ENCODE results near the gene MORN5.

MORN5 gene

DNA sequence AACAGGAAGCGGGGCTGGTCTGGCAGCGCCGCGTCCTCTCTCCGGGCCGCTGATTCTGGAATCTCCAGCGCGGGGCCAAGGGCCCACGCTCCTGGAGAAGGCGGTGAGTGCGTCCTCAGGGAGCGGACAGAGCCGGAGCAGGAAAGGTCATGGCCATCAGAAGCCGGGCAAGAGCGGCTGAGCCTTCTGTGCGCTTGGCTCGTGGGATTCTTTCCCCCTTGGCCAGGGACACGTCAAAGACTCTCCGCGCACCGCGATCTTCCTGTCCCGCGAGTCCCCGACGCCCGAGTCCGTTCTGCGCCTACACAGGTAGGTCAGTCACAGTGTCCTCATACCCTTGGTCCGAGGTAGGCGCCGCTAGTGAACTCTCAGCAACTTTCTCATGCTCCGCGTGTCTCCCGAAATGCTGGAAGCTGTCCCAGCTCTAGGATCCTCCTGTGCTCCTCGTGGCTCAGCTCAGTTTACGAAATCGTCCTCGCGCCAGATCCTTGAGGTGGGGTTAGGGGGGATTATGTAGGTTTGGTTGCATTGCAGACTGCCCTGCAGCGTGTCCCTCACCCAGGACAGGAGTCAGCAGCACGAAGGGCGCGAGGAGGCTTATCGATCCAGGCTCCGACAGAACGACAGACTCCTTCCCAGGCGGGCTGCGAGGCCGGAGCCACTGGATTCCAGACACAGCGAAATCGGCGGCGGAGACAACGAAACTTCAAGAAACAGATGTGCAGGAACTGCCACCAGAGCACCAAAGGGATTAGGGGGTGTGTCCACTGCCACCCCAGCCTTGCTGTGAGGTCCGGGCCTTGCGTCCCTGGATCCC, 60.4 kb downstream of the MORN5 start:
- Histone ChIP-seq H3K4me3 (ENCODE audit: low read depth in 1 of 2, low read length in 2 of 2) (peak overlapping the region in 1 of 2 donors; percentile 33), H3K27ac (ENCODE audit: low read depth, low read length) (no peak overlapping the region), H3K36me3 (ENCODE audit: insufficient read depth, low read length) (no peaks in the 10 kb centered on the region), H3K4me1 (ENCODE audit: insufficient read depth, low read length) (peaks cover 17% of the 10 kb centered on the region), H3K9me3 (ENCODE audit: low read length) (no peaks in the 10 kb centered on the region), H3K27me3 (ENCODE audit: control insufficient read depth in 1 of 2, insufficient read depth in 2 of 2, low read length in 2 of 2) (peaks cover 67 to 95% of the 10 kb centered on the region in 2 donors), H3K9ac (ENCODE audit: low read length) (no peak overlapping the region)

DNA sequence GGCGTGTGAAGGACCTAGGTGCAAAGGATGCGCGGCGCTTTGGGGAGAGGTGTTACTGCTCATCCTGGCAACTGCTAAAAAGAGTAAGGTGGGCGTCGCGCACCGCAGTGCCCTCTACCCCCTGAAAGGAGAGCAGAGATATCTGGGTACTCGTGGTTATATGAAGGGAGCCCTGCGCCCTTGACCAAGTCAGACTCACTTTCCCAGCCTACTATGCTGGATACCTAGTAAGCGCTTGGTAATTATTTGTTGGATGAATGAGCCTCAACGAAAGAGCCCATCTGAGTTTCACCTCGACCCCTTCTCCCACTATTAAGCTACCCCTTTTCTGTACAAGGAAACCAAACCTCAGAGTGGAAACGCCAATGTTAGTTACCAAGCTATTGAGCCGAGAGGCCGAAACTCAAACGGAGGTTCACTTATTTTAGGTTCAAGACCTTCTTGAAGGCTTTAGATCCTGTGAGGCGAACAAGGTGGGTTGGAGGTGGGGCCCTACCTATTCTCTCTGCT, 61.0 kb downstream of the MORN5 start:
- Histone ChIP-seq H3K27me3 (ENCODE audit: control insufficient read depth in 1 of 2, insufficient read depth in 2 of 2, low read length in 2 of 2) (peaks cover 66 to 95% of the 10 kb centered on the region in 2 donors), H3K4me3 (ENCODE audit: low read depth in 1 of 2, low read length in 2 of 2) (no peak overlapping the region), H3K9me3 (ENCODE audit: low read length) (no peaks in the 10 kb centered on the region), H3K27ac (ENCODE audit: low read depth, low read length) (no peak overlapping the region), H3K4me1 (ENCODE audit: insufficient read depth, low read length) (peaks cover 20% of the 10 kb centered on the region), H3K9ac (ENCODE audit: low read length) (no peak overlapping the region), H3K36me3 (ENCODE audit: insufficient read depth, low read length) (no peaks in the 10 kb centered on the region)

DNA sequence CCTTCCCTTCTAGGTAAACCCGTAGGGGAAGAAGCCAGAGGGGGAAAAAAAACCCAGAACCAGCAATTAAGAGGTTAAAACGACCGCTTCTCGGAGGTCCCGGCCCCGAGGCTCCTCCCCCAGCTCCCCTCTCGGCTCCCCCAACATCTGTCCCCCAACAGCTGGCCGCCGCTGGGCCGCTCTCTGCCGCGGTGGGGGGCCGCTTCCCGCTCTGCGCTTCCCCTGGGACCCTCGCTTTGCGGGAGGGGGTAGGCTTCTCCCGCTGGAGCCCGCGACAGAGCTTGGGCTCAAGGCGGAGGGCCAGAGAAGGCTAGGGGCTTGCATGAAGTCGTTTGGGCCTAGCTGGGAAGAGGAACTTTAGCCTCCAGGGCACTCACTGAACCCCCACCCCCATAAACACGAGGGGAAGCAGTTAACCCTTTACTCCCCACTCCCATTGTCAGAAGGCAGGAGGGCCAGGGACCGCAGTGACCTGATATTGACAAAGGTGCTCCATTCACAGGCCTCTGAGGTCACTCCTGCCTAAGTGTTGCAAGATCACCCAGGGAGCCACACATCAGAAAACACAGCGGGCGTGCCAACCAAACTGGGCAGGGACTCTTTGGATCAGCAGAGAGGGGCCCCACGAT, 61.6 kb downstream of the MORN5 start:
- Histone ChIP-seq H3K4me1 (ENCODE audit: insufficient read depth, low read length) (peaks cover 25% of the 10 kb centered on the region), H3K27ac (ENCODE audit: low read depth, low read length) (no peak overlapping the region), H3K9me3 (ENCODE audit: low read length) (no peaks in the 10 kb centered on the region), H3K4me3 (ENCODE audit: low read depth in 1 of 2, low read length in 2 of 2) (no peak overlapping the region), H3K9ac (ENCODE audit: low read length) (no peak overlapping the region), H3K27me3 (ENCODE audit: control insufficient read depth in 1 of 2, insufficient read depth in 2 of 2, low read length in 2 of 2) (peaks cover 66 to 95% of the 10 kb centered on the region in 2 donors), H3K36me3 (ENCODE audit: insufficient read depth, low read length) (no peaks in the 10 kb centered on the region)

DNA sequence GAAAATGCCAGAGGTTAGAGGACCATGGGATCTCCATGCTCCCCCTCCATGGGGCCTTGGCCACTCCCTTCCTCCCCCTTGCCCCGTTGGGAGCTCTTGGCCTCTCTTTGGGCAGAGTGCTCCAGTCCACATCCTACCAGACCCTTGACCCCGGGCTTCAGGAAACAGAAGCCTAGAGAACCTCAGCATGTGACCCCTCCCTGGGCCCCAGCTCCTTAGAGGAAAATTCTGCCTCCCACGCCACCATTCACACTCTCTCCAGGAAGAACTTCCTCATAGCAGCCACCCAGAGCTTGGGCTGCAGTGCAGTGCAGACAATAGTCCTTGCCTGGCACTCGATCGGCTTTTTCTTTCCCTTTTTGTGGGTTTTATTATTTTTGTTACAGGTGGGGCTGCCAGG, 63.1 kb downstream of the MORN5 start:
- no peaks in the 10 kb centered on the region for H3K9me3 ChIP-seq (ENCODE audit: low read length)
- H3K4me3 ChIP-seq (ENCODE audit: low read depth in 1 of 2, low read length in 2 of 2), result no peak overlapping the region
- peaks cover 78 to 95% of the 10 kb centered on the region in 2 donors for H3K27me3 ChIP-seq (ENCODE audit: control insufficient read depth in 1 of 2, insufficient read depth in 2 of 2, low read length in 2 of 2)
- H3K36me3 ChIP-seq (ENCODE audit: insufficient read depth, low read length), result no peaks in the 10 kb centered on the region
- peaks cover 25% of the 10 kb centered on the region for H3K4me1 ChIP-seq (ENCODE audit: insufficient read depth, low read length)
- no peak overlapping the region for H3K27ac ChIP-seq (ENCODE audit: low read depth, low read length)
- no peak overlapping the region for H3K9ac ChIP-seq (ENCODE audit: low read length)

DNA sequence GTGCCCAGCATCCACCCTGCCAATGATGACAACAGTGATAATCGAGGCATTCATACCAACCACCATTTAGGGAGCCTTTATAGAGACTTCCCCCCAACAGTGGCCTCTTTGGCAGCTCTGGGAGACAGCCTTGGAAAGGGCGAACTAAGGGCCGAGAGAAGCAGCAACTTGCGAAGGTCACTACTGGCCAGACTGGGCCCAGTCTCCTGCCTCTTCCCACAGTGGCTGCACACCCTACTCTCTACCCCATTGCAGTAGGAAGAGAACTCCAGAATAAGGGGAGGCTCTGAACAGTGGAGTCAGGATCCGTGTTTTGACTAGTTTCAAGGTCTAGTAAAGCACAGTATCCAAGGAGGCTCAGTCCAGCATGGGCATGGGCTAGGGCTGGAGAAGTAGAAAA, 63.7 kb downstream of the MORN5 start:
- H3K27me3 ChIP-seq (ENCODE audit: control insufficient read depth in 1 of 2, insufficient read depth in 2 of 2, low read length in 2 of 2), result peaks cover 74 to 94% of the 10 kb centered on the region in 2 donors

DNA sequence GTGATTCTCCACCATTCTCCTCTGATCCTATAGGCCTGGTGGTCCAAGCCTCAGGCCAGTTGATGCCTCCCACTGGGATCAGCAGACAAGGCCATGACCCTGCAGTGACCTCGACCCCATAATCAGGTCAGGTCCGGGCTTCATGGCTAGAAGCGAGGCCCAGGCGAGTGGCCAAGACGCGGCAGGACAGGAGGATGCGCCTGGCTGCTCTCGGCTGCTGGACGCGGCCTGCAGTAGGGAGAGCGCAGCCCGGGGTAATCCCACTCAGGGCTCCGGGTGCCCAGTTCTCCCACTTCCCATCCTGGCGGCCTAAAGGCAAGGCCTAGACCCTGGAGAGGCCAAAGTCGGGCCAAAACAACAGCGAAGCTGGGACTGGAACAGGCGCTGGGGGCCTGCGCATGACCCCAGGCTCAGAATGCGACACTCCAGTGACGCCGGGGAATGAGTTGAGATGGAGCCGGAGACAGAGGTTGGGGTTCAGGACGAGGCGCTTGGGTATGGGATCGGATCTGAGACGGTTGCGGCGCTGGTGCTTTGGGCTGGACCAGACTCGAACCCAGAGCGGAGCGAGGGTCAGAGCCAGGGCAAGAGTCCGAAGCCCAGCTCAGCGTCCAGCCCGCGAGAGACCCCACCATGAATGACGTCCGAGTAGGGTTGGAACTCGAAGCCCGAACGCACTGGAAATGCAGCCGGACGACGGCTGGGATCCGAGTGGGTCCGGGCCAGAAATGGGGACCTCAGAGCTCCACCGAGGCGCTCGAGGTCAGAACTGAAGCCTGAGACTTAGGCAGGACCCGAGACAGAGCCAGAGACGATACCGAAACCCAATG, 65.8 kb downstream of the MORN5 start:
- H3K4me3 ChIP-seq (ENCODE audit: low read depth in 1 of 2, low read length in 2 of 2), result peak overlapping the region; percentile 5 to 41
- no peaks in the 10 kb centered on the region for H3K36me3 ChIP-seq (ENCODE audit: insufficient read depth, low read length)
- H3K27ac ChIP-seq (ENCODE audit: low read depth, low read length), result no peak overlapping the region
- H3K4me1 ChIP-seq (ENCODE audit: insufficient read depth, low read length), result peaks cover 8% of the 10 kb centered on the region
- H3K9me3 ChIP-seq (ENCODE audit: low read length), result no peaks in the 10 kb centered on the region
- no peak overlapping the region for H3K9ac ChIP-seq (ENCODE audit: low read length)
- H3K27me3 ChIP-seq (ENCODE audit: control insufficient read depth in 1 of 2, insufficient read depth in 2 of 2, low read length in 2 of 2), result peaks cover 69 to 92% of the 10 kb centered on the region in 2 donors

More for the DNA sequence above, 63.7 kb downstream of the MORN5 start:
- peaks cover 25% of the 10 kb centered on the region for H3K4me1 ChIP-seq (ENCODE audit: insufficient read depth, low read length)
- no peak overlapping the region for H3K9ac ChIP-seq (ENCODE audit: low read length)
- no peaks in the 10 kb centered on the region for H3K36me3 ChIP-seq (ENCODE audit: insufficient read depth, low read length)
- H3K27ac ChIP-seq (ENCODE audit: low read depth, low read length), result no peak overlapping the region
- no peak overlapping the region for H3K4me3 ChIP-seq (ENCODE audit: low read depth in 1 of 2, low read length in 2 of 2)
- H3K9me3 ChIP-seq (ENCODE audit: low read length), result no peaks in the 10 kb centered on the region

DNA sequence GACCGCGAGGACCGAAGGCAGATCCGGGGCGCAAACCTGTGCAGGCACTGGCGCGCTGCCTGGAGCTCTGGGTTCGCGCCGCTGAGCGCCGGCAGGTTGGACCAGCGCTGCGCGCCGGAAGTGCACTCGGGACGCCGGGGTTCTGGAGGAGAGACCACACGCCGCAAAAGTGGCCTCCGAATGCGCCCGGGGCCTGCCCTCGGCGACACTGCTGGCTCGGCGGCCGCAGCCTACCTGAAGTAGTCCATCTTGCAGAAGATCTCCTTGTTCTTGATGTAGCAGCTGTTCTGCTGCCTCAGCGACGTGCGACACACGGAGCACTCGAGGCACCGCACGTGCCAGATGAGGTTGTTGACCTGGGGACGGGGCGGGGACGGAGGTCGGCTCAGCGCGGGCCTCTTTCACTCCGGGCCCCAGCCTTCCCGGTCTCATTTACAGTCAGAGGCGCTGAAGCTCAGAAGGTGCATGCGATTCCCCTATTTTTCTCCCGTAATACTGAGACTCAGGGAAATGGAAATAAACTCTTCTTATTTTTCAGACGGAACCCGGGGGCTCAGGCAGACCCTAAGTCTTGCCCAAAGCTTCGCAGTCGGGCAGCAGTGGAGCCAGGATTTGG, 66.5 kb downstream of the MORN5 start:
- Histone ChIP-seq H3K4me1 (ENCODE audit: insufficient read depth, low read length) (peaks cover 8% of the 10 kb centered on the region), H3K27me3 (ENCODE audit: control insufficient read depth in 1 of 2, insufficient read depth in 2 of 2, low read length in 2 of 2) (peaks cover 62 to 84% of the 10 kb centered on the region in 2 donors), H3K27ac (ENCODE audit: low read depth, low read length) (no peak overlapping the region), H3K4me3 (ENCODE audit: low read depth in 1 of 2, low read length in 2 of 2) (peak overlapping the region; percentile 5 to 41), H3K9me3 (ENCODE audit: low read length) (no peaks in the 10 kb centered on the region), H3K9ac (ENCODE audit: low read length) (no peak overlapping the region), H3K36me3 (ENCODE audit: insufficient read depth, low read length) (no peaks in the 10 kb centered on the region)

DNA sequence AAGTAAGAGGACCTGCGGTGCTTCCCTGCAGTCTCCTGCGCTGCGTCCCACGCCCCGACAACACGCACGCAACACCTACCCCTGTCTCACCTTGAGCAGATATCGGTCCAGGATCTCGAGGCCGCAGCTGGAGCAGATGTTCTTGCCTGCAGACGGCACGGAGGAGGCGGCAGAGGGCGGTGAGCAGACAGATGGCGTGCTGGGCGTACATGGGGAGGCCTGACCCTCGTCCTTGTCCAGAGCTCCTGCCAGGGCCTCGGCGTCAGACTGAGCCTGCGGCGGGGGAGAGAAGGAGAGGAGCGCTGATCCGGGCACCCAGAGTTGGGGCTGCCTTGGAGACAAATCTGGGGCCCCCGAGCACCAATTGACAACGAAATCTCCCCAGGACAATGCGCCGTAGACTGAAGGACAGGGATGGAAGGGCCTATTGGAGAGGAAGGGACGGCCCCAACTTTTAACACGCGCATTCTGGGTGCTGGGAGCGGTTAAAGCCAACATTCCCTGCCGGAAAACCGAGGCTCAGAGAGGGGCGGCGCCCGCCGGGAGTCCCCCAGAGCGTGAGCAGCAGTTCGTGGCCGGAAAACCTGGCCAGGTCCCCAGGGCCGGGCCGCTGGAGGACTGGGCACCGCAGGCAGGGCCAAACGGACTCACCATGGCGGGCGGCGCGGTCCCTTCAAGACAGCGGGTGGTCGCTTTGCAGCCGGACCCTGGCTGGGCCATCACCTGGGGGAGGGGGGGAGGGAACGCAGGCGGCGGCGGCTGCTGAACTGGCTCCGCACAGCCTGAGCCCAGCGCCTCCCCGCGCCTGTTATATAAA, 67.3 kb downstream of the MORN5 start:
- Histone ChIP-seq H3K9ac (ENCODE audit: low read length) (no peak overlapping the region), H3K27me3 (ENCODE audit: control insufficient read depth in 1 of 2, insufficient read depth in 2 of 2, low read length in 2 of 2) (peaks cover 55 to 77% of the 10 kb centered on the region in 2 donors)

DNA sequence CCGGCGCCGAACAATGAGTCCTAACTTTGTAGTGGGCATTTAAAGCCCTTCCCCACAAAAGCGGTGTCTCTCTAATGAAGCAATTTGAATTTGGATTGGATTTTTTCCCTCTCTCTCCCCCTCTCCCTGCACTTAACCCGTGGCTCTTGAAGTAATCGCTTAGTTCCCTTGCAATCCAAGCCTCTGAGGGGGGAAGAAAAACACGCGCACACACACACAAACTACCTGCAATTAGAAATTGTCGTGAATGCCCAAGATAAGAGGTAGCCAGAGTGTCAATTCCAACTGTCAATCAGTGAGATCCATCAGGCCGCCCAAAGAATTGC, 67.8 kb downstream of the MORN5 start:
- no peak overlapping the region for H3K4me3 ChIP-seq (ENCODE audit: low read depth in 1 of 2, low read length in 2 of 2)
- no peaks in the 10 kb centered on the region for H3K36me3 ChIP-seq (ENCODE audit: insufficient read depth, low read length)
- no peak overlapping the region for H3K27ac ChIP-seq (ENCODE audit: low read depth, low read length)
- H3K9me3 ChIP-seq (ENCODE audit: low read length), result no peaks in the 10 kb centered on the region
- H3K9ac ChIP-seq (ENCODE audit: low read length), result no peak overlapping the region
- peaks cover 52 to 72% of the 10 kb centered on the region in 2 donors for H3K27me3 ChIP-seq (ENCODE audit: control insufficient read depth in 1 of 2, insufficient read depth in 2 of 2, low read length in 2 of 2)
- peaks cover 8% of the 10 kb centered on the region for H3K4me1 ChIP-seq (ENCODE audit: insufficient read depth, low read length)

More for the DNA sequence above, 67.3 kb downstream of the MORN5 start:
- Histone ChIP-seq H3K9me3 (ENCODE audit: low read length) (no peaks in the 10 kb centered on the region), H3K36me3 (ENCODE audit: insufficient read depth, low read length) (no peaks in the 10 kb centered on the region), H3K27ac (ENCODE audit: low read depth, low read length) (no peak overlapping the region), H3K4me3 (ENCODE audit: low read depth in 1 of 2, low read length in 2 of 2) (no peak overlapping the region), H3K4me1 (ENCODE audit: insufficient read depth, low read length) (peaks cover 8% of the 10 kb centered on the region)

DNA sequence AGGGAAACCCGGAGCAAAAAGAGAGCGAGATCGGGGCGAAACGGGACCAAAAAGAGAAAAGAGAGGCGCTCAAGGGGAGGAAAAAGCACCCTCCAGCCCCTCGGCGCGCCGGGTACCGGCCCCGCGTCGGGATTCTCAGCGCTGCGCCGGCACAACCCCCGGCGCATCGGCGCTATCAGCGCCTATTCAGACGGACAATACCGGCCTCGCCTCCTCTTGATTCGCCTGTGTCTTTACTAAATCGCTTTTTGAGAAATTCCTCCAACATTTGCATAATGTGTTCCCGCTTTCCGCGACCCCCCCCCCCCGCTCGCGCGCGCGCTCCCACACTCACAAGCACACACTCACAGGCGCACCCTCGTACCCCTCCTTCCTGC, 68.5 kb downstream of the MORN5 start:
- H3K27me3 ChIP-seq (ENCODE audit: control insufficient read depth in 1 of 2, insufficient read depth in 2 of 2, low read length in 2 of 2), result peaks cover 52 to 65% of the 10 kb centered on the region in 2 donors
- no peak overlapping the region for H3K27ac ChIP-seq (ENCODE audit: low read depth, low read length)
- no peaks in the 10 kb centered on the region for H3K9me3 ChIP-seq (ENCODE audit: low read length)
- peak overlapping the region; percentile 34 to 36 for H3K4me3 ChIP-seq (ENCODE audit: low read depth in 1 of 2, low read length in 2 of 2)
- H3K9ac ChIP-seq (ENCODE audit: low read length), result no peak overlapping the region
- peaks cover 8% of the 10 kb centered on the region for H3K4me1 ChIP-seq (ENCODE audit: insufficient read depth, low read length)
- H3K36me3 ChIP-seq (ENCODE audit: insufficient read depth, low read length), result no peaks in the 10 kb centered on the region

Data from muscle layer of colon (tissue), 2 donors.